GM23338 (cell line): ENCODE results near the gene ADAMTS10. TPM values are rescaled to one million over a fixed set of nuclear protein-coding genes. Genes with fewer than 3 reads are reported as not detected.

Experiments
- ATAC-seq: fragments of 200-7000 bp; cut with Tn5 transposase; 3 replicates; pipeline ENCODE4 v1.9.1; 2020
- DNase-seq: peaks from one replicate; pipeline ENCODE4 v3.0.0-alpha.2; 2015; ENCODE audit warnings: low spot score
- H2AFZ ChIP-seq: fragments of 200-600 bp; sonication (generic); 2 replicates; pipeline ENCODE4 v1.8.0; 2016; ENCODE audit warnings: antibody characterized with exemption, mild to moderate bottlenecking, moderate library complexity
- H3F3A ChIP-seq: fragments of 200-600 bp; sonication (generic); replicated peaks from 2 replicates; pipeline ENCODE4 v1.8.0; 2017; ENCODE audit warnings: antibody characterized with exemption, mixed run types, low read depth
- H3K27ac ChIP-seq: fragments of 200-600 bp; sonication (generic); 2 replicates; pipeline ENCODE4 v1.6.1; 2016; ENCODE audit warnings: low read depth
- H3K27me3 ChIP-seq: fragments of 200-600 bp; sonication (generic); 2 replicates; pipeline ENCODE4 v1.8.0; 2016; ENCODE audit warnings: mild to moderate bottlenecking, mixed run types, moderate library complexity; ENCODE audit not compliant: insufficient read depth
- H3K36me3 ChIP-seq: fragments of 200-600 bp; sonication (generic); 2 replicates; pipeline ENCODE4 v1.8.0; 2016; ENCODE audit warnings: mild to moderate bottlenecking; ENCODE audit not compliant: insufficient read depth
- H3K4me1 ChIP-seq: fragments of 200-600 bp; sonication (generic); 2 replicates; pipeline ENCODE4 v1.8.0; 2016; ENCODE audit warnings: mild to moderate bottlenecking, moderate library complexity; ENCODE audit not compliant: insufficient read depth
- H3K4me2 ChIP-seq: fragments of 200-600 bp; sonication (generic); 2 replicates; pipeline ENCODE4 v1.7.1; 2017; ENCODE audit warnings: mixed run types
- H3K4me3 ChIP-seq: fragments of 200-600 bp; sonication (generic); 2 replicates; pipeline ENCODE4 v1.6.1; 2016; ENCODE audit warnings: mixed run types
- H3K79me2 ChIP-seq: fragments of 200-600 bp; sonication (generic); replicated peaks from 2 replicates; pipeline ENCODE4 v1.8.0; 2017; ENCODE audit warnings: mild to moderate bottlenecking; ENCODE audit not compliant: insufficient read depth
- H3K9me2 ChIP-seq: fragments of 200-600 bp; sonication (generic); 2 replicates; pipeline ENCODE4 v1.8.0; 2017; ENCODE audit not compliant: insufficient read depth
- H4K20me1 ChIP-seq: fragments of 200-600 bp; sonication (generic); replicated peaks from 2 replicates; pipeline ENCODE4 v1.8.0; 2017; ENCODE audit warnings: mild to moderate bottlenecking; ENCODE audit not compliant: insufficient read depth
- H3K27ac Mint-ChIP-seq: 2 replicates; pipeline ENCODE4 v1.8.0; 2020; ENCODE audit warnings: inconsistent platforms, mild to moderate bottlenecking, moderate library complexity, mixed read lengths
- H3K27me3 Mint-ChIP-seq: 3 replicates; pipeline ENCODE4 v1.8.0; 2022; ENCODE audit warnings: low read depth, mild to moderate bottlenecking, moderate library complexity, mixed read lengths, inconsistent platforms; ENCODE audit not compliant: insufficient read depth, poor library complexity
- H3K36me3 Mint-ChIP-seq: 3 replicates; pipeline ENCODE4 v1.8.0; 2021; ENCODE audit warnings: low read depth, mild to moderate bottlenecking, inconsistent platforms, moderate library complexity, mixed read lengths
- H3K4me1 Mint-ChIP-seq: 3 replicates; pipeline ENCODE4 v1.8.0; 2020; ENCODE audit warnings: mild to moderate bottlenecking, inconsistent platforms, mixed read lengths
- H3K4me3 Mint-ChIP-seq: 3 replicates; pipeline ENCODE4 v1.8.0; 2021; ENCODE audit warnings: moderate library complexity, mild to moderate bottlenecking, inconsistent platforms, mixed read lengths
- H3K9me3 Mint-ChIP-seq: 3 replicates; pipeline ENCODE4 v1.8.0; 2020; ENCODE audit warnings: moderate library complexity, mild to moderate bottlenecking, inconsistent platforms, mixed read lengths
- JUNB ChIP-seq: IDR thresholded peaks from one replicate; pipeline ENCODE4 v1.6.1; 2016; ENCODE audit warnings: antibody characterized with exemption; ENCODE audit not compliant: unreplicated experiment
- STAT1 ChIP-seq: IDR thresholded peaks from one replicate; pipeline ENCODE4 v1.6.1; 2016; ENCODE audit warnings: antibody characterized with exemption; ENCODE audit not compliant: unreplicated experiment
- ZNF114 ChIP-seq: fragments of 250-450 bp; sonication (Bioruptor Pico); IDR thresholded peaks from 2 replicates; pipeline ENCODE4 v1.5.0; 2020; ENCODE audit warnings: mild to moderate bottlenecking, moderate library complexity
- ZNF331 ChIP-seq: fragments of 250-450 bp; sonication (Bioruptor Pico); IDR thresholded peaks from 2 replicates; pipeline ENCODE4 v1.5.0; 2020; ENCODE audit warnings: low read depth, mild to moderate bottlenecking, moderate library complexity
- polyA plus RNA-seq: library from polyadenylated mRNA; unstranded; fragments of >200 nt; fragmentation: Nextera tagmentation; extraction: Ambion mirVana; gene quantifications from 2 replicates; pipeline ENCODE4 v1.2.1, GENCODE V29; 2016
- total RNA-seq: library from RNA; depleted of rRNA; stranded (reverse); fragments of >200 nt; shearing (Covaris generic); gene quantifications from 2 replicates; pipeline ENCODE4 v1.2.3, GENCODE V29; 2014
- TF ChIP-seq, protein P1 (sequence below): IDR thresholded peaks from one replicate; pipeline ENCODE4 v1.6.1; 2018; ENCODE audit warnings: antibody characterized with exemption; ENCODE audit not compliant: unreplicated experiment

Gene ADAMTS10
- total and polyA plus RNA-seq, 2 experiments from 2014 or later = 5.0 to 25.9 TPM

DNA sequence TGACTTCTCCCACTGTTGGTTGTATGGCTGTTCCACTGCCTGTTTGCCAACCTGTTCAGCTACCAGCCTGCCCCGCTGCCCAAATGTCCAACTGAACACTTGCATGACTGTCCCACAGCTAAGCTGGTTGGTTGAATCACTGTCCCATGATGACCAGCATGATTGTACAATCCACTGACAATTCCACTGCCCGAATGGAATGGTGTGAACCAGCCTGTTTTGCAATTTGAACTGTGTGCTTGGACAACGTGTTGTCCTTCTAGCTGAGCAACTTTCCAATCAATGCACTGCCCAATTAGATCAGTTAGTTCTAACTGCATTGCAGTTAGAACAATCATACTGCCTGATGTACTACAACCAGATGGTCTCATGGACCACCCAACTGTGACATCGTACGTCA lies 8.7 kb downstream of the ADAMTS10 start (continued):
- TF ChIP-seq, protein P1, sequence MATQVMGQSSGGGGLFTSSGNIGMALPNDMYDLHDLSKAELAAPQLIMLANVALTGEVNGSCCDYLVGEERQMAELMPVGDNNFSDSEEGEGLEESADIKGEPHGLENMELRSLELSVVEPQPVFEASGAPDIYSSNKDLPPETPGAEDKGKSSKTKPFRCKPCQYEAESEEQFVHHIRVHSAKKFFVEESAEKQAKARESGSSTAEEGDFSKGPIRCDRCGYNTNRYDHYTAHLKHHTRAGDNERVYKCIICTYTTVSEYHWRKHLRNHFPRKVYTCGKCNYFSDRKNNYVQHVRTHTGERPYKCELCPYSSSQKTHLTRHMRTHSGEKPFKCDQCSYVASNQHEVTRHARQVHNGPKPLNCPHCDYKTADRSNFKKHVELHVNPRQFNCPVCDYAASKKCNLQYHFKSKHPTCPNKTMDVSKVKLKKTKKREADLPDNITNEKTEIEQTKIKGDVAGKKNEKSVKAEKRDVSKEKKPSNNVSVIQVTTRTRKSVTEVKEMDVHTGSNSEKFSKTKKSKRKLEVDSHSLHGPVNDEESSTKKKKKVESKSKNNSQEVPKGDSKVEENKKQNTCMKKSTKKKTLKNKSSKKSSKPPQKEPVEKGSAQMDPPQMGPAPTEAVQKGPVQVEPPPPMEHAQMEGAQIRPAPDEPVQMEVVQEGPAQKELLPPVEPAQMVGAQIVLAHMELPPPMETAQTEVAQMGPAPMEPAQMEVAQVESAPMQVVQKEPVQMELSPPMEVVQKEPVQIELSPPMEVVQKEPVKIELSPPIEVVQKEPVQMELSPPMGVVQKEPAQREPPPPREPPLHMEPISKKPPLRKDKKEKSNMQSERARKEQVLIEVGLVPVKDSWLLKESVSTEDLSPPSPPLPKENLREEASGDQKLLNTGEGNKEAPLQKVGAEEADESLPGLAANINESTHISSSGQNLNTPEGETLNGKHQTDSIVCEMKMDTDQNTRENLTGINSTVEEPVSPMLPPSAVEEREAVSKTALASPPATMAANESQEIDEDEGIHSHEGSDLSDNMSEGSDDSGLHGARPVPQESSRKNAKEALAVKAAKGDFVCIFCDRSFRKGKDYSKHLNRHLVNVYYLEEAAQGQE = no peak
- no peak for TF ChIP-seq STAT1
- no peak for TF ChIP-seq ZNF114 (CRISPR knock-in tag)

DNA sequence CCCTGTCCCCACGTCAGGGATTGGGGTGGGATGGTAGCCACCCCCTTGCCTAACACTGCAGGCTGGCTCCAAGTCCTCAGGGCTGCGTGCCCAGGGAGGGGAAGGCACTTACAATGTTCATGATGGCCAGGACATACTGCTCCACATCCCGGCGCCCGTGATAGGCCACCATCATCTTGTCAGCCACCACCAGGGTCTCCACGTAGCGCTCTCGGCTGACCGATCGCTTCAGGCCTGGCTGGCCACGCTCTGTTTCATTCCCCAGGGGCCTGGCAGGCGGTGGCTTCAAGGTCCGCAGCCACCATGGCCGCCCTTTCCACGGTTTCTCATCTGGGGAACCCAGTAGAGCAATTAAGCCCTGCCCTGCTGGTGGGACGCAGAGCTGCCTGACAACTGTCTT lies 9.7 kb downstream of the ADAMTS10 start:
- ATAC-seq (no peak), DNase-seq (no peak)
- Histone ChIP-seq H3K4me2 (no peak overlapping the region), H2AFZ (no peak overlapping the region), H3K9me2 (no peaks in the 10 kb centered on the region), H3F3A (0 out of 2 replicates have a peak, but pooled peaks cover 2% of the 10 kb centered on the region), H3K27ac (no peak overlapping the region), H3K4me3 (no peak overlapping the region), H4K20me1 (no peaks in the 10 kb centered on the region), H3K27me3 (no peaks in the 10 kb centered on the region), H3K4me1 (no peaks in the 10 kb centered on the region), H3K79me2 (0 out of 2 replicates have a peak, but pooled peaks cover 5% of the 10 kb centered on the region), H3K36me3 (0 out of 2 replicates have a peak, but pooled peaks cover 5% of the 10 kb centered on the region)
- Mint-ChIP-seq H3K27me3 (peaks cover 10% of the 10 kb centered on the region), H3K9me3 (peaks cover 6% of the 10 kb centered on the region; the same call in 2 of the 3 replicates), H3K27ac (no peak overlapping the region), H3K4me1 (no peaks in the 10 kb centered on the region), H3K4me3 (no peak overlapping the region), H3K36me3 (peaks cover 85% of the 10 kb centered on the region)
- TF ChIP-seq JUNB (no peak), ZNF331 (CRISPR knock-in tag) (no peak)

DNA sequence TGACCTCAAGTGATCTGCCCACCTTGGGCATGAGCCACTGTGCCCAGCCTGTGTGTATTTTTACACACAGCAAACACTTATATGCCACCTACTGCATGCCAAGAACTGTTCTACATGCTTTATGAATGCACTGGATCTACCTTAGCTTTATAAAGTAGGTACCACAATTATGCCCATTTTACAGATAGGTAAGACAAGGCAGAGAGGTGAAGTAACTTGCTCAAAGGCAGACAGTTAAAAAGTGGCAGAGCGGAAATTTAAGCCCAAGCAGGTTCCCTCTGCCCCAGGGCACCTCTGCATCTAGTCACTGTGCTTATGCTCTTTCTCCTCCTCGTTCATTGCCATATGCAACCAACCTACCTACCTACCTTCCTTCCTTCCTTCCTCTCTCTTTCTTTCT lies 10.5 kb downstream of the ADAMTS10 start:
- Histone ChIP-seq H3K4me2 (no peak overlapping the region), H3K4me3 (no peak overlapping the region), H3K4me1 (no peaks in the 10 kb centered on the region), H2AFZ (no peak overlapping the region), H3K27me3 (no peaks in the 10 kb centered on the region), H3K36me3 (0 out of 2 replicates have a peak, but pooled peaks cover 5% of the 10 kb centered on the region), H3K9me2 (no peaks in the 10 kb centered on the region), H3F3A (0 out of 2 replicates have a peak, but pooled peaks cover 2% of the 10 kb centered on the region), H3K27ac (no peak overlapping the region), H4K20me1 (no peaks in the 10 kb centered on the region), H3K79me2 (0 out of 2 replicates have a peak, but pooled peaks cover 5% of the 10 kb centered on the region)
- Mint-ChIP-seq H3K36me3 (peaks cover 85% of the 10 kb centered on the region), H3K4me3 (no peak overlapping the region), H3K27ac (no peak overlapping the region), H3K4me1 (no peaks in the 10 kb centered on the region), H3K27me3 (peaks cover 10% of the 10 kb centered on the region), H3K9me3 (peaks cover 6% of the 10 kb centered on the region; the same call in 2 of the 3 replicates)
- DNase-seq (no peak), ATAC-seq (no peak)
- TF ChIP-seq, protein P1 = no peak
- no peak for TF ChIP-seq ZNF331 (CRISPR knock-in tag)
